ENCODE data around the gene TRPM2. TPM values are rescaled to one million over a fixed set of nuclear protein-coding genes. Genes with fewer than 3 reads are reported as not detected.

The TRPM2 gene
- total RNA-seq, 5 donors from 2014 or later (not counting 1 experiment from before 2014, with no cell fraction given) = 1.2 to 8.6 (median 3.6) TPM

DNA sequence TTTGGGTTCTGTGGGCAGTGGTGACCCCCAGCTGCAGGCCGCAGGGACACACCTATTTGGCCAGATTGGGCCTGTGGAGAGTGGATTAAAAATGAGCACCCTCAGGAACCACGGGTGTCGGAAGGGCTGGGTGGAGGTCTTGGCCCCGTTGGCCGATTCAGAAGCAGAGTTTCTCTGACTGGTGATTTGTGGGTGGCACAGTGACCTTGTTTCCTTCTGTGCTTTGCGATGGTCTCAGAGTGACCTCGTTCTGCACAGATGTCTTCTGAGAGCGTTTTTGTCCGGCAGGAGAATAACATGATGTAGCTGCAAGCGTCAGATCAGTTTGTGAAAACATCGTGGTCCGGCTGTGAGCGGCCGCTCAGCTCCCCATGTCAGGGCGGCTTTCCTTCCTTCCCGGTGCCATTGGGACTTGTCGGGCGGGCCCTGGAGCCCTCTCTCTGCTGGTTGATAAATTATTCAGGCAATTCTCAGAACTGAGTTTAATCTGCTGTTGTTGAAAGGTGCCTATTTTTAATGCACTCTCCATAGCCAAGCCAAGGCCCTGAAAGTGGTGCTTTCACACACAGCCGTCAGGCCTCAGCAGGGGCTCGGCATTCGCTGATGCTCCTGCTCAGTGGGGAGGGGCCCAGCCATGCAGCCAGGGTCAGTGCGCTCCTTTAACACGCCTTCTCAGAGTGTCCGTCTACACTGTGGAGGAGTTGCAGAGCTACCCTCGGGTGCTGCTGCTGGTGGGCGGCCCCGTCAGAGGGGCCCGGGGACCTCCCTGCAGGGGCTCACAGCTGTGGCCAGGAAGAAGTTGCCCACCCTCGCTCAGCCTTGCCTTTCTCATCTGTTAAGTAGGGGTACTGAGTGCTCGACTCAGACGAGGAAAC is 26.8 kb downstream of the TRPM2 start:
- no peak overlapping the region for H3K4me3 ChIP-seq (ENCODE audit: control insufficient read depth in 1 of 2, extremely low read depth in 1 of 2, low read length in 1 of 2)
- H3K9me3 ChIP-seq = peaks cover 5% of the 10 kb centered on the region
- peaks cover 2 to 14% of the 10 kb centered on the region in 2 experiments for H3K4me1 ChIP-seq (ENCODE audit: control insufficient read depth in 1 of 2, extremely low read depth in 1 of 2, insufficient read depth in 2 of 2, low read length in 2 of 2)
- no peaks in the 10 kb centered on the region for H3K27me3 Mint-ChIP-seq
- no peaks in the 10 kb centered on the region for H3K36me3 ChIP-seq (ENCODE audit: control insufficient read depth in 2 of 2, extremely low read depth in 1 of 2, insufficient read depth in 1 of 2, low read length in 1 of 2)
- ChIA-PET CTCF (no interaction called here), POLR2A (no interaction called here)
- WGBS (ENCODE audit: insufficient coverage) = 92% methylated on average over 19 of the region's 31 CpGs
- peaks cover 9 to 13% (median 12%) of the 10 kb centered on the region in 3 donors for H3K4me1 Mint-ChIP-seq
- DNase-seq (no peak), ATAC-seq (replicated peaks in 1 of 4) (no peak)
- peaks cover 5 to 22% (median 19%) of the 10 kb centered on the region in 3 donors for H3K9me3 Mint-ChIP-seq
- no peak overlapping the region for H3K27ac ChIP-seq (ENCODE audit: low read length)
- H3K27me3 ChIP-seq (replicated peaks in 1 of 2; ENCODE audit: control insufficient read depth in 2 of 2, extremely low read depth in 1 of 2, insufficient read depth in 2 of 2, low read length in 1 of 2) = peaks cover 0 to 14% of the 10 kb centered on the region in 2 experiments
- no peak overlapping the region for H3K27ac Mint-ChIP-seq
- peaks cover 30% of the 10 kb centered on the region for H3K36me3 Mint-ChIP-seq
- H3K4me3 Mint-ChIP-seq = no peak overlapping the region

DNA sequence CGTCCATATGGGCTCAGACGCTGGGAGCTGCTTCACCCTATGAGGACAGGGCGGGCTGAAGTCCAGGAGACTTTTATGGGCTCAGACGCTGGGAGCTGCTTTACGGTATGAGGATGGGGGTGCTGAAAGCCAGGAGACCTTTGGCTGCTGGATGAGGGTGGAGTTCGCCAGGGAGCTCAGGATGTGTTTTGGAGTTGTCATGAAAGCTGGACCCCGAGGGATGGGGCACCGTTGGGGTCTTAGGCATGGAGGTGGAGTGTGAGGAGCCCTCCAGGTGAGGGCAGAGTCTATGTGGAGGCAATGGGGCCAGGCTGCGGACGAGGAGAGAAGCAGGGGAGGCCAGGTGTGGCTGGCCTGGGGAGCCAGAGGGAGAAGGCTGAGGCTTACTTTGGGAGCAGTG is 27.5 kb downstream of the TRPM2 start:
- Histone ChIP-seq H3K4me1 (ENCODE audit: control insufficient read depth in 1 of 2, extremely low read depth in 1 of 2, insufficient read depth in 2 of 2, low read length in 2 of 2) (peaks cover 0 to 8% of the 10 kb centered on the region in 2 experiments), H3K27ac (ENCODE audit: low read length) (no peak overlapping the region), H3K36me3 (ENCODE audit: control insufficient read depth in 2 of 2, extremely low read depth in 1 of 2, insufficient read depth in 1 of 2, low read length in 1 of 2) (no peaks in the 10 kb centered on the region), H3K4me3 (ENCODE audit: control insufficient read depth in 1 of 2, extremely low read depth in 1 of 2, low read length in 1 of 2) (no peak overlapping the region), H3K9me3 (peaks cover 5% of the 10 kb centered on the region), H3K27me3 (replicated peaks in 1 of 2; ENCODE audit: control insufficient read depth in 2 of 2, extremely low read depth in 1 of 2, insufficient read depth in 2 of 2, low read length in 1 of 2) (peaks cover 0 to 13% of the 10 kb centered on the region in 2 experiments)
- H3K4me3 Mint-ChIP-seq = no peak overlapping the region
- H3K36me3 Mint-ChIP-seq = peaks cover 35% of the 10 kb centered on the region
- CTCF ChIA-PET = no interaction called here
- no peak for ATAC-seq (replicated peaks in 1 of 4)
- 89% methylated on average over 9 of the region's 10 CpGs for WGBS (ENCODE audit: insufficient coverage)
- POLR2A ChIA-PET = no interaction called here
- H3K27ac Mint-ChIP-seq = no peak overlapping the region
- H3K27me3 Mint-ChIP-seq = no peaks in the 10 kb centered on the region
- peaks cover 2 to 7% (median 5%) of the 10 kb centered on the region in 3 donors for H3K4me1 Mint-ChIP-seq
- DNase-seq = peak in 1 of 35 experiments; percentile 4
- peaks cover 8 to 28% (median 25%) of the 10 kb centered on the region in 3 donors for H3K9me3 Mint-ChIP-seq

DNA sequence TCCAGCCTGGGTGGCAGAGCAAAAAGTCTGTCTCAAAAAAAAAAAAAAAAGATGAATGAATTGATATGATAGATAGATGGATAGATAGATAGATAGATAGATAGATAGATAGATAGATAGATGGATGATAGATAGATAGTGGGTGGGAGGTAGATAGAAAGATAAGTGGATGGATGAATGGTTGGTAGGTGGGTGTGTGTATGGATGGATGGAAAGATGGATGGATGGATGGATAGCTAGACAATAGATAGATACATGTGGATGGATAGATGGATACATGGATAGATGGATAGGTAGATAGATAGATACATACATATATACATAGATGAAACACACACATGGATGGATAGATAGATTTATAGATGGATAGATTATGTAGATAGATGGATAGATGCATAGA is 28.5 kb downstream of the TRPM2 start:
- no peaks in the 10 kb centered on the region for H3K4me1 ChIP-seq (ENCODE audit: control insufficient read depth in 1 of 2, extremely low read depth in 1 of 2, insufficient read depth in 2 of 2, low read length in 2 of 2)
- H3K27ac ChIP-seq (ENCODE audit: low read length) = no peak overlapping the region
- Mint-ChIP-seq H3K27me3 (no peaks in the 10 kb centered on the region), H3K9me3 (peaks cover 8 to 34% (median 31%) of the 10 kb centered on the region in 3 donors), H3K36me3 (peaks cover 39% of the 10 kb centered on the region), H3K4me1 (peaks cover 0 to 4% (median 0%) of the 10 kb centered on the region in 3 donors), H3K4me3 (no peak overlapping the region), H3K27ac (no peak overlapping the region)
- ChIA-PET POLR2A (no interaction called here), CTCF (no interaction called here)
- peaks cover 5% of the 10 kb centered on the region for H3K9me3 ChIP-seq
- H3K36me3 ChIP-seq (ENCODE audit: control insufficient read depth in 2 of 2, extremely low read depth in 1 of 2, insufficient read depth in 1 of 2, low read length in 1 of 2) = no peaks in the 10 kb centered on the region
- DNase-seq (no peak), ATAC-seq (replicated peaks in 1 of 4) (no peak)
- peaks cover 0 to 3% of the 10 kb centered on the region in 2 experiments for H3K27me3 ChIP-seq (replicated peaks in 1 of 2; ENCODE audit: control insufficient read depth in 2 of 2, extremely low read depth in 1 of 2, insufficient read depth in 2 of 2, low read length in 1 of 2)
- no peak overlapping the region for H3K4me3 ChIP-seq (ENCODE audit: control insufficient read depth in 1 of 2, extremely low read depth in 1 of 2, low read length in 1 of 2)

DNA sequence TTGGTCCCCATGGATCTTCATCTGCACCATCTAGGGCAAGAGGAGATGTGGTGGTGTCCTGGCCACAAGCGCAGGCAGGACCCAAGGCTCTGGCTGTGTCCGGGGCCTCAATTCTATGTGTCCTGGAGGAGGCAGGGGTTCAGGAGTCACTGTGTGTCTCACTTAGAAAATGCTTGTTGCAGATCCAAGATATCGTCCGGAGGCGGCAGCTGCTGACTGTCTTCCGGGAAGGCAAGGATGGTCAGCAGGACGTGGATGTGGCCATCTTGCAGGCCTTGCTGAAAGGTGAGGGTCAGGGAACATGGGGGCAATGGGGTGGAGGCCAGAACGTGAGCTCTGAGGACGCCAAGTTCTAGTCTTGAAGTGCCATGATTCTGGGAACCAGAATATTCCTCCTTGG is 29.1 kb downstream of the TRPM2 start:
- H3K36me3 Mint-ChIP-seq = peaks cover 39% of the 10 kb centered on the region

DNA sequence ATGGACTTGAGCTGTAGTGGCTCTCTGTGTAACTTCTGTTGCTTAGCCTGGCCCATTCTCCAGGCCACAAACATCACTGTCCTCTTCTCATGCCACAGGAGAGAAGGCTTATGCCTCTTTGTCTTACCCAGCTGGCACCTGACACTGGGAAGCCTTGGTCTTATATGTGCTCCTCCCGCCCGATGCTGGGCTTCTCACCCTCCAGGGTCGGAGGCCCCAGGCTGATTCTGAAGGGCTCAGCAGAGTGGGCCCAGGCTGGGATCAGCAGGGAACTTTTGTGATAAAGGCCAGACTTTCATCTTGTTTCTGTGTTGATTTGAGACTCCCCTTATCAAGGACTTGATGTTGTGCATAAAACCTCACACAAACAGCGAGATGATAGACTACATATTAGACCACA is 29.8 kb downstream of the TRPM2 start:
- ATAC-seq (replicated peaks in 1 of 4) (no peak), DNase-seq (peak in 1 of 35 experiments; percentile 3)
- peaks cover 8 to 34% (median 31%) of the 10 kb centered on the region in 3 donors for H3K9me3 Mint-ChIP-seq
- no CpG with 5 or more reads among the region's 4 CpGs for WGBS (ENCODE audit: insufficient coverage)
- no peak overlapping the region for H3K27ac ChIP-seq (ENCODE audit: low read length)
- no peaks in the 10 kb centered on the region for H3K27me3 Mint-ChIP-seq
- H3K27me3 ChIP-seq (replicated peaks in 1 of 2; ENCODE audit: control insufficient read depth in 2 of 2, extremely low read depth in 1 of 2, insufficient read depth in 2 of 2, low read length in 1 of 2) = no peaks in the 10 kb centered on the region
- H3K36me3 Mint-ChIP-seq = peaks cover 39% of the 10 kb centered on the region
- CTCF ChIA-PET = no interaction called here
- no peak overlapping the region for H3K4me3 ChIP-seq (ENCODE audit: control insufficient read depth in 1 of 2, extremely low read depth in 1 of 2, low read length in 1 of 2)
- no peak overlapping the region for H3K27ac Mint-ChIP-seq
- POLR2A ChIA-PET = no interaction called here
- no peak overlapping the region for H3K4me3 Mint-ChIP-seq
- H3K4me1 Mint-ChIP-seq = peaks cover 0 to 4% (median 0%) of the 10 kb centered on the region in 3 donors
- H3K4me1 ChIP-seq (ENCODE audit: control insufficient read depth in 1 of 2, extremely low read depth in 1 of 2, insufficient read depth in 2 of 2, low read length in 2 of 2) = no peaks in the 10 kb centered on the region
- H3K36me3 ChIP-seq (ENCODE audit: control insufficient read depth in 2 of 2, extremely low read depth in 1 of 2, insufficient read depth in 1 of 2, low read length in 1 of 2) = no peaks in the 10 kb centered on the region
- peaks cover 5% of the 10 kb centered on the region for H3K9me3 ChIP-seq

More for the DNA sequence above, 29.1 kb downstream of the TRPM2 start:
- DNase-seq = peak in 2 of 35 experiments; percentile 0 to 22
- WGBS (ENCODE audit: insufficient coverage) = 95% methylated on average over 9 of the region's 9 CpGs
- no peaks in the 10 kb centered on the region for H3K27me3 ChIP-seq (replicated peaks in 1 of 2; ENCODE audit: control insufficient read depth in 2 of 2, extremely low read depth in 1 of 2, insufficient read depth in 2 of 2, low read length in 1 of 2)
- Mint-ChIP-seq H3K27me3 (no peaks in the 10 kb centered on the region), H3K4me3 (no peak overlapping the region), H3K9me3 (peaks cover 8 to 34% (median 31%) of the 10 kb centered on the region in 3 donors), H3K4me1 (peaks cover 0 to 4% (median 0%) of the 10 kb centered on the region in 3 donors), H3K27ac (no peak overlapping the region)
- no peak overlapping the region for H3K4me3 ChIP-seq (ENCODE audit: control insufficient read depth in 1 of 2, extremely low read depth in 1 of 2, low read length in 1 of 2)
- ATAC-seq (replicated peaks in 1 of 4) = no peak
- POLR2A ChIA-PET = no interaction called here
- H3K27ac ChIP-seq (ENCODE audit: low read length) = no peak overlapping the region
- CTCF ChIA-PET = no interaction called here
- H3K36me3 ChIP-seq (ENCODE audit: control insufficient read depth in 2 of 2, extremely low read depth in 1 of 2, insufficient read depth in 1 of 2, low read length in 1 of 2) = no peaks in the 10 kb centered on the region
- H3K4me1 ChIP-seq (ENCODE audit: control insufficient read depth in 1 of 2, extremely low read depth in 1 of 2, insufficient read depth in 2 of 2, low read length in 2 of 2) = no peaks in the 10 kb centered on the region
- peaks cover 5% of the 10 kb centered on the region for H3K9me3 ChIP-seq

DNA sequence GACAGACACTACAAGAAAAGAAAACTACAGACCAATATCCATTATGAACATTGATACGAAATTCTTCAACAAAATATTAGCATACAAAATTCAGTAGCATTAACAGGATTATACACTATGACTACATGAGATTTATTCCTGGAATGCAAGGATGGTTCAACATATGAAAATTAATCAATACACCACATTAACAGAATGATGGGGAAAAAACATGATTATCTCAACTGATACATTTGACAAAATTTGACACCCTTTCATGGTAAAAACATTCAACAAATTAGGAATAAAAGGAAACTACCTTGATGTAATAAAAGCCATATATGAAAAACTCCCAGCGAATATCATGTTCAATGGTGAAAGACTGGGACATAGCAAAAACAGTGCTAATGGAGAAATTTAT is 31.5 kb downstream of the TRPM2 start:
- WGBS (ENCODE audit: insufficient coverage) = no CpG with 5 or more reads among the region's 2 CpGs
- peaks cover 35% of the 10 kb centered on the region for H3K36me3 Mint-ChIP-seq

More for the DNA sequence above, 31.5 kb downstream of the TRPM2 start:
- Histone ChIP-seq H3K4me3 (ENCODE audit: control insufficient read depth in 1 of 2, extremely low read depth in 1 of 2, low read length in 1 of 2) (no peak overlapping the region), H3K4me1 (ENCODE audit: control insufficient read depth in 1 of 2, extremely low read depth in 1 of 2, insufficient read depth in 2 of 2, low read length in 2 of 2) (no peaks in the 10 kb centered on the region), H3K36me3 (ENCODE audit: control insufficient read depth in 2 of 2, extremely low read depth in 1 of 2, insufficient read depth in 1 of 2, low read length in 1 of 2) (no peaks in the 10 kb centered on the region), H3K27ac (ENCODE audit: low read length) (no peak overlapping the region), H3K27me3 (replicated peaks in 1 of 2; ENCODE audit: control insufficient read depth in 2 of 2, extremely low read depth in 1 of 2, insufficient read depth in 2 of 2, low read length in 1 of 2) (no peaks in the 10 kb centered on the region), H3K9me3 (peaks cover 5% of the 10 kb centered on the region)
- ChIA-PET POLR2A (no interaction called here), CTCF (no interaction called here)
- no peaks in the 10 kb centered on the region for H3K27me3 Mint-ChIP-seq
- no peak overlapping the region for H3K27ac Mint-ChIP-seq
- no peak for ATAC-seq (replicated peaks in 1 of 4)
- DNase-seq = no peak
- H3K9me3 Mint-ChIP-seq = peaks cover 8 to 34% (median 31%) of the 10 kb centered on the region in 3 donors
- H3K4me3 Mint-ChIP-seq = no peak overlapping the region
- peaks cover 0 to 4% (median 0%) of the 10 kb centered on the region in 3 donors for H3K4me1 Mint-ChIP-seq
